ENCODE measurements around the gene BCL2L13. TPM values are rescaled to one million over a fixed set of nuclear protein-coding genes. Genes with fewer than 3 reads are reported as not detected.

The BCL2L13 gene
- 49.1 and 66.7 TPM in 2 replicates for total RNA-seq (2014; rRNA removed; shearing (Covaris generic))

GRCh38 chr22:17638432-17639246 is at the start of gene BCL2L13:
BCL2L13 (plus strand) TSS chr22:17638757; CDS start chr22:17655712, 16,955 bp downstream.
- DNase-seq (ENCODE audit: low read depth) = peak; percentile 90

- DNase-seq (ENCODE audit: low read depth) = no peak
Measured at GRCh38 chr22:17589810-17590375, 48.7 kb upstream of the BCL2L13 start.

- no peak for DNase-seq (ENCODE audit: low read depth)
Measured at GRCh38 chr22:17590586-17590985, 48.0 kb upstream of the BCL2L13 start.

- no peak for DNase-seq (ENCODE audit: low read depth)
Measured at GRCh38 chr22:17592201-17592600, 46.4 kb upstream of the BCL2L13 start.

- no peak for DNase-seq (ENCODE audit: low read depth)
Measured at GRCh38 chr22:17596226-17596625, 42.3 kb upstream of the BCL2L13 start.

GRCh38 chr22:17597217-17597616 is 41.3 kb upstream of the BCL2L13 start:
- DNase-seq (ENCODE audit: low read depth) = no peak

GRCh38 chr22:17598318-17598717 is 40.2 kb upstream of the BCL2L13 start:
- no peak for DNase-seq (ENCODE audit: low read depth)

GRCh38 chr22:17601031-17601430 is 37.5 kb upstream of the BCL2L13 start:
- DNase-seq (ENCODE audit: low read depth) = no peak

- DNase-seq (ENCODE audit: low read depth) = no peak
Measured at GRCh38 chr22:17603668-17604067, 34.9 kb upstream of the BCL2L13 start.

GRCh38 chr22:17606496-17606895 is 32.1 kb upstream of the BCL2L13 start:
- DNase-seq (ENCODE audit: low read depth) = no peak

- no peak for DNase-seq (ENCODE audit: low read depth)
Measured at GRCh38 chr22:17607891-17608521, 30.6 kb upstream of the BCL2L13 start.

- no peak for DNase-seq (ENCODE audit: low read depth)
Measured at GRCh38 chr22:17612057-17612456, 26.5 kb upstream of the BCL2L13 start.

GRCh38 chr22:17613280-17613679 is 25.3 kb upstream of the BCL2L13 start:
- no peak for DNase-seq (ENCODE audit: low read depth)

- no peak for DNase-seq (ENCODE audit: low read depth)
Measured at GRCh38 chr22:17627961-17628405, 10.6 kb upstream of the BCL2L13 start.

- peak; percentile 94 for DNase-seq (ENCODE audit: low read depth)
Measured at GRCh38 chr22:17628406-17629172, 10.0 kb upstream of the BCL2L13 start, which contains the start of gene ATP6V1E1. ATP6V1E1 (minus strand) TSS chr22:17628749; CDS start chr22:17628635, 114 bp downstream.

- no peak for DNase-seq (ENCODE audit: low read depth)
Measured at GRCh38 chr22:17629173-17629489, 9.4 kb upstream of the BCL2L13 start.

- DNase-seq (ENCODE audit: low read depth) = no peak
Measured at GRCh38 chr22:17629641-17630040, 8.9 kb upstream of the BCL2L13 start.

- no peak for DNase-seq (ENCODE audit: low read depth)
Measured at GRCh38 chr22:17631076-17631565, 7.4 kb upstream of the BCL2L13 start.

- DNase-seq (ENCODE audit: low read depth) = peak; percentile 95
Measured at GRCh38 chr22:17633217-17633997, 5.2 kb upstream of the BCL2L13 start.

- no peak for DNase-seq (ENCODE audit: low read depth)
Measured at GRCh38 chr22:17633998-17634323, 4.6 kb upstream of the BCL2L13 start.

- no peak for DNase-seq (ENCODE audit: low read depth)
Measured at GRCh38 chr22:17634696-17635095, 3.9 kb upstream of the BCL2L13 start.
